SK-N-SH (cell line): ENCODE measurements around the gene BEST1.

ENCODE experiments used
- CTCF ChIP-seq: fragments of 200-600 bp; sonication (generic); IDR thresholded peaks from 2 replicates; pipeline ENCODE4 v1.6.1; 2017; ENCODE audit warnings: antibody characterized with exemption, mild to moderate bottlenecking, moderate library complexity
- ELF1 ChIP-seq: IDR thresholded peaks from 2 replicates; pipeline ENCODE4 v1.4.0; 2012
- EP300 ChIP-seq, 2 experiments: IDR thresholded peaks; 2 replicates each; pipeline versions ENCODE4 v1.4.0 to v1.6.1; 2012; ENCODE audit warnings: borderline replicate concordance in 1 of 2, low read depth in 1 of 2, low read length in 1 of 2
- POLR2AphosphoS5 ChIP-seq: IDR thresholded peaks from 2 replicates; pipeline ENCODE4 v1.6.1; 2012; ENCODE audit warnings: low read depth, low read length
- RAD21 ChIP-seq: IDR thresholded peaks from 2 replicates; pipeline ENCODE4 v1.6.1; 2012; ENCODE audit warnings: mild to moderate bottlenecking, low read length
- TF ChIP-seq, protein P1 (sequence below): IDR thresholded peaks from 2 replicates; pipeline ENCODE4 v1.4.0; 2012; ENCODE audit warnings: low read depth

- TF ChIP-seq CTCF, result no peak
- TF ChIP-seq RAD21, result no peak
- no peak for TF ChIP-seq POLR2AphosphoS5
- TF ChIP-seq, protein P1, sequence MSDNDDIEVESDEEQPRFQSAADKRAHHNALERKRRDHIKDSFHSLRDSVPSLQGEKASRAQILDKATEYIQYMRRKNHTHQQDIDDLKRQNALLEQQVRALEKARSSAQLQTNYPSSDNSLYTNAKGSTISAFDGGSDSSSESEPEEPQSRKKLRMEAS, result no peak
- no peak for TF ChIP-seq ELF1
- no peak for TF ChIP-seq EP300 (IDR thresholded peaks at IDR 0.05; ENCODE audit: borderline replicate concordance in 1 of 2, low read depth in 1 of 2, low read length in 1 of 2)
These were observed 19.2 kb upstream of the BEST1 start for GRCh38 chr11:61930933-61931332.
